K562 (cell line): ENCODE measurements around the gene CSRNP2. TPM values are rescaled to one million over a fixed set of nuclear protein-coding genes. Genes with fewer than 3 reads are reported as not detected.

Source experiments
- BCLAF1 ChIP-seq, 2 experiments: fragments of 450-650 bp in 1 of 2; IDR thresholded peaks; 2 replicates each; pipeline ENCODE4 v1.6.1; 2011 to 2017; ENCODE audit warnings: low read depth in 2 of 2, antibody characterized with exemption in 1 of 2, borderline replicate concordance in 1 of 2, low read length in 1 of 2, mild to moderate bottlenecking in 1 of 2, mixed read lengths in 1 of 2; ENCODE audit not compliant: control insufficient read depth in 1 of 2
- CHD4 ChIP-seq: fragments of 200-600 bp; sonication (generic); IDR thresholded peaks from 3 replicates; pipeline ENCODE4 v1.6.1; 2012; ENCODE audit warnings: low read depth, mild to moderate bottlenecking, mixed read lengths, low read length, inconsistent platforms; ENCODE audit not compliant: insufficient read depth, insufficient replicate concordance, poor library complexity, severe bottlenecking
- DIDO1 ChIP-seq: fragments of 450-650 bp; IDR thresholded peaks from 2 replicates; pipeline ENCODE4 v1.6.1; 2016; ENCODE audit warnings: low read depth, missing biosample characterization, missing genetic modification characterization
- FIP1L1 ChIP-seq: fragments of 200-400 bp; formaldehyde crosslinking; IDR thresholded peaks from 2 replicates; pipeline ENCODE4 v1.6.1; 2018; ENCODE audit warnings: mild to moderate bottlenecking, low read depth, low read length; ENCODE audit not compliant: poor library complexity, severe bottlenecking
- JUND ChIP-seq, 2 experiments: IDR thresholded peaks; 2 replicates in 1 of 2; 3 replicates in 1 of 2; pipeline ENCODE4 v1.6.1; 2011; ENCODE audit warnings: borderline replicate concordance in 2 of 2, low read depth in 2 of 2, low read length in 2 of 2, improper control_type of control experiment in 1 of 2, missing biosample characterization in 1 of 2, missing genetic modification characterization in 1 of 2, missing genetic modification reagents in 1 of 2
- MLLT1 ChIP-seq, 2 experiments: fragments of 450-650 bp; IDR thresholded peaks; 2 replicates each; pipeline ENCODE4 v1.6.1; 2016
- PHB ChIP-seq: fragments of 250-450 bp; sonication (Bioruptor Pico); IDR thresholded peaks from 2 replicates; pipeline ENCODE4 v1.5.0; 2021
- REST ChIP-seq, 2 experiments: fragments of 450-650 bp; formaldehyde crosslinking in 1 of 2; IDR thresholded peaks; 2 replicates each; pipeline versions ENCODE4 v1.4.0 to v1.6.1; 2014 to 2020; ENCODE audit warnings: mild to moderate bottlenecking in 2 of 2, borderline replicate concordance in 1 of 2, low read depth in 1 of 2
- ZKSCAN8 ChIP-seq: fragments of 200-800 bp; sonication (Bioruptor generic); IDR thresholded peaks from 2 replicates; pipeline ENCODE4 v1.6.1; 2016; ENCODE audit warnings: missing genetic modification characterization, missing compliant biosample characterization
- ZNF3 ChIP-seq: fragments of 250-450 bp; sonication (Bioruptor Pico); IDR thresholded peaks from 2 replicates; pipeline ENCODE4 v1.5.0; 2021; ENCODE audit warnings: mild to moderate bottlenecking, moderate library complexity
- polyA plus RNA-seq, 8 experiments: library from polyadenylated mRNA; depleted of rRNA in 4 of 8; stranded (reverse) in 5 of 8; unstranded in 3 of 8; fragments of >200 nt; fragmentation: Nextera tagmentation in 2 of 8; fragmentation: Illumina TruSeq in 1 of 8; extraction: Ambion mirVana in 2 of 8; extraction: Trizol in 1 of 8; gene quantifications; 2 replicates each; pipeline versions ENCODE4 v1.2.1 to v1.2.3, GENCODE V29; 2011 to 2014; ENCODE audit warnings: inconsistent platforms in 1 of 8, missing spikeins in 1 of 8
- total RNA-seq, 7 experiments: library from RNA; depleted of rRNA in 6 of 7; stranded (reverse); fragments of >200 nt in 6 of 7; fragmentation: Illumina TruSeq in 2 of 7; extraction: Trizol in 2 of 7; gene quantifications; 2 replicates each; pipeline versions ENCODE4 v1.2.1 to v1.2.3, GENCODE V29; 2011 to 2021; ENCODE audit warnings: low replicate concordance in 1 of 7

CSRNP2 gene
- total and polyA plus RNA-seq, 9 of the 15 experiments (the other 6 are each of a cell fraction or from before 2014, with no cell fraction given), result 1.6 to 13.9 (median 5.9) TPM

GRCh38 chr12:51047655-51048540 lies 35.5 kb downstream of the CSRNP2 start, which contains the start of gene LETMD1 (continued):
- TF ChIP-seq REST (IDR thresholded peaks at IDR 0.05; ENCODE audit: borderline replicate concordance) (peak; percentile 83), REST (CRISPR knock-in tag; IDR thresholded peaks at IDR 0.05; ENCODE audit: low read depth) (peak; percentile 84), BCLAF1 (IDR thresholded peaks at IDR 0.05; ENCODE audit: borderline replicate concordance in 1 of 2, control insufficient read depth in 1 of 2, low read depth in 2 of 2, low read length in 1 of 2) (no peak), ZNF3 (CRISPR knock-in tag) (no peak), JUND (IDR thresholded peaks at IDR 0.05; ENCODE audit: borderline replicate concordance, low read depth, low read length) (peak; percentile 28), JUND (tag; IDR thresholded peaks at IDR 0.05; ENCODE audit: borderline replicate concordance, low read depth, low read length) (no peak; the same call in 2 of the 3 replicates), FIP1L1 (peak; percentile 11), CHD4 (no peak), ZKSCAN8 (CRISPR knock-in tag) (no peak), MLLT1 (IDR thresholded peaks at IDR 0.05) (no peak), DIDO1 (tag) (no peak), PHB (CRISPR knock-in tag) (no peak)
